ENCODE data around the gene RASAL1.

Gene RASAL1, protein sequence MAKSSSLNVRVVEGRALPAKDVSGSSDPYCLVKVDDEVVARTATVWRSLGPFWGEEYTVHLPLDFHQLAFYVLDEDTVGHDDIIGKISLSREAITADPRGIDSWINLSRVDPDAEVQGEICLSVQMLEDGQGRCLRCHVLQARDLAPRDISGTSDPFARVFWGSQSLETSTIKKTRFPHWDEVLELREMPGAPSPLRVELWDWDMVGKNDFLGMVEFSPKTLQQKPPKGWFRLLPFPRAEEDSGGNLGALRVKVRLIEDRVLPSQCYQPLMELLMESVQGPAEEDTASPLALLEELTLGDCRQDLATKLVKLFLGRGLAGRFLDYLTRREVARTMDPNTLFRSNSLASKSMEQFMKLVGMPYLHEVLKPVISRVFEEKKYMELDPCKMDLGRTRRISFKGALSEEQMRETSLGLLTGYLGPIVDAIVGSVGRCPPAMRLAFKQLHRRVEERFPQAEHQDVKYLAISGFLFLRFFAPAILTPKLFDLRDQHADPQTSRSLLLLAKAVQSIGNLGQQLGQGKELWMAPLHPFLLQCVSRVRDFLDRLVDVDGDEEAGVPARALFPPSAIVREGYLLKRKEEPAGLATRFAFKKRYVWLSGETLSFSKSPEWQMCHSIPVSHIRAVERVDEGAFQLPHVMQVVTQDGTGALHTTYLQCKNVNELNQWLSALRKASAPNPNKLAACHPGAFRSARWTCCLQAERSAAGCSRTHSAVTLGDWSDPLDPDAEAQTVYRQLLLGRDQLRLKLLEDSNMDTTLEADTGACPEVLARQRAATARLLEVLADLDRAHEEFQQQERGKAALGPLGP

DNA sequence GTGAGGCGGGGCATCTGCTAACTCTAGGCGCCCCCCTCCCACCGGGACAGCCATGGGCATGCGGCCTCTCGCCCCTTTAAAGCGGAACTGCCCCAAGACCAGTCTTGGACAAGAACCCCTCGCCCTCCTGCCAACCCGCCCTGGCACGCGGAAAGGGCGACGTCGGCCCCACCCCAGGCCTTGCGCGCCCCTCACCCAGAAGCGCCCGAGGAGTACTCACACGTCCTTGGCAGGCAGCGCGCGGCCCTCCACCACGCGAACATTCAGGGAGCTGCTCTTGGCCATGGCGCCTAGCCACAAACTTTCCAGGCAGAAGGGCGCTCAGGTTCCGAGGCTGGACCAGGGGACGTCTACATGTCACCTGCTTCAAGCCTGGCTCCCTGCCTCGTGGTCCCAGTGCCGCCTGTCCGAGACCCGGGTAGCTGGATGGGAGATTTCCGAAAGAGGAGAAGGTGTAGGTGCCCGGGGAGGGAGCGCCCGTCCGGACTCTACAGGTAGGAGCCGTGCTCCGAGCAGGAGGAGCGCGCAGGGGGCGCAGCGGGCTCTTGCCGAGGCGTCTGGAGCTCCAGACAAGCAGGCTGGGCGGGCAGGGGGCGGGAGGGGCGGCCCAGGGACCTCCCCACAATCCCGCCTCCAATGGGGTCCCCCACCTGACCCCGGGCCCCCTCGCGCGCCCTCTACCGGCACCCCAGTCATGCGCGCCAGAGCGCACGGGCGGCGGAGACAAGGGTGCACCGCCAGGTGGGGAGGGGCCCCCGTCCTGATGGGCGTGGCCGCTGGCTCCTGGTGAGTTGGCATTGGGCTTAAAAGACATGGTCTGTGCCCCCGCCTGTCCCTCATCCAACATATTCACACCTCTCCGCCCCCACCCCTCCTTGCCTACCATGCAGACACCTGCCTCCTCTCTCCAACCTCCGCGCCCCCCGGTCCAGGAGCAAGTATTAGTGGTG lies at the start of gene RASAL1:
Gene RASAL1, minus strand, starts transcription at position 584 of the 950 bp plus-strand sequence. Its CDS starts 299 bp downstream, at position 285.
- TF ChIP-seq, protein P1, sequence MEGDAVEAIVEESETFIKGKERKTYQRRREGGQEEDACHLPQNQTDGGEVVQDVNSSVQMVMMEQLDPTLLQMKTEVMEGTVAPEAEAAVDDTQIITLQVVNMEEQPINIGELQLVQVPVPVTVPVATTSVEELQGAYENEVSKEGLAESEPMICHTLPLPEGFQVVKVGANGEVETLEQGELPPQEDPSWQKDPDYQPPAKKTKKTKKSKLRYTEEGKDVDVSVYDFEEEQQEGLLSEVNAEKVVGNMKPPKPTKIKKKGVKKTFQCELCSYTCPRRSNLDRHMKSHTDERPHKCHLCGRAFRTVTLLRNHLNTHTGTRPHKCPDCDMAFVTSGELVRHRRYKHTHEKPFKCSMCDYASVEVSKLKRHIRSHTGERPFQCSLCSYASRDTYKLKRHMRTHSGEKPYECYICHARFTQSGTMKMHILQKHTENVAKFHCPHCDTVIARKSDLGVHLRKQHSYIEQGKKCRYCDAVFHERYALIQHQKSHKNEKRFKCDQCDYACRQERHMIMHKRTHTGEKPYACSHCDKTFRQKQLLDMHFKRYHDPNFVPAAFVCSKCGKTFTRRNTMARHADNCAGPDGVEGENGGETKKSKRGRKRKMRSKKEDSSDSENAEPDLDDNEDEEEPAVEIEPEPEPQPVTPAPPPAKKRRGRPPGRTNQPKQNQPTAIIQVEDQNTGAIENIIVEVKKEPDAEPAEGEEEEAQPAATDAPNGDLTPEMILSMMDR (IDR thresholded peaks at IDR 0.05; ENCODE audit: low read length) = peak; percentile 65
- TF ChIP-seq EZH2 (IDR thresholded peaks at IDR 0.05; ENCODE audit: borderline replicate concordance, low read length) = no peak
- Histone ChIP-seq H3K4me1 (ENCODE audit: insufficient read depth, low read length, severe bottlenecking) (peaks cover 63% of the 10 kb centered on the region), H3K9ac (ENCODE audit: low read length) (peak within 1 kb of the TSS; percentile 95), H3K4me3 (ENCODE audit: low read depth, low read length, poor library complexity, severe bottlenecking) (peak within 1 kb of the TSS; percentile 93), H3K27ac (ENCODE audit: low read depth, low read length, poor library complexity, severe bottlenecking) (peak within 1 kb of the TSS; percentile 95), H3K9me3 (ENCODE audit: low read length) (no peaks in the 10 kb centered on the region), H3F3A (ENCODE audit: insufficient read depth, low read length) (no peaks in the 10 kb centered on the region), H2AFZ (ENCODE audit: low read length) (no peak within 1 kb of the TSS), H3K36me3 (ENCODE audit: insufficient read depth, low read length) (peaks cover 33% of the 10 kb centered on the region; the same call in 1 of the 2 replicates), H4K20me1 (ENCODE audit: insufficient read depth, low read length) (no peaks in the 10 kb centered on the region), H3K4me2 (ENCODE audit: low read length) (peak within 1 kb of the TSS; percentile 94), H3K9me2 (ENCODE audit: low read depth, low read length) (no peaks in the 10 kb centered on the region), H3K79me2 (ENCODE audit: insufficient read depth, low read length) (peaks cover 38% of the 10 kb centered on the region), H3K27me3 (ENCODE audit: insufficient read depth, low read length) (no peaks in the 10 kb centered on the region)

DNA sequence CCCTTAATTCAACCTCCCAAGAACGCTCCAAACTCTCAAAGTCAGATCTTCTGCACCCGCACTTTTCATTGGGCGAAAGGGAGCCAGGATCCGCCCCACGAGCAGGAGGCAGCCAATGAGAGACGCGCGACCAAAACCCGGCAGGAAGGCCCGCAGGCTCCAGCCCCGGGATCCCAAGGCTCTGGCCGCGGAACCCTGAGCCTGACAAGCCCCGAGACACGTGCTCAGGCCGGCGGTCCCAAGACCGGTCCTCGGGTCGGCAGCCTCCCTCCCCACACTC lies 49.3 kb upstream of the RASAL1 start:
- Histone ChIP-seq H3K9me3 (ENCODE audit: low read length) (no peaks in the 10 kb centered on the region), H3K4me1 (ENCODE audit: insufficient read depth, low read length, severe bottlenecking) (peaks cover 46% of the 10 kb centered on the region), H3K4me2 (ENCODE audit: low read length) (peak overlapping the region; percentile 74), H3F3A (ENCODE audit: insufficient read depth, low read length) (no peaks in the 10 kb centered on the region), H3K36me3 (ENCODE audit: insufficient read depth, low read length) (peaks cover 57% of the 10 kb centered on the region), H3K9me2 (ENCODE audit: low read depth, low read length) (no peaks in the 10 kb centered on the region), H3K27me3 (ENCODE audit: insufficient read depth, low read length) (no peaks in the 10 kb centered on the region), H2AFZ (ENCODE audit: low read length) (no peak overlapping the region), H3K79me2 (ENCODE audit: insufficient read depth, low read length) (peaks cover 44% of the 10 kb centered on the region), H3K4me3 (ENCODE audit: low read depth, low read length, poor library complexity, severe bottlenecking) (peak overlapping the region; percentile 88), H3K27ac (ENCODE audit: low read depth, low read length, poor library complexity, severe bottlenecking) (peak overlapping the region; percentile 76), H4K20me1 (ENCODE audit: insufficient read depth, low read length) (no peaks in the 10 kb centered on the region), H3K9ac (ENCODE audit: low read length) (peak overlapping the region; percentile 82)
- no peak for TF ChIP-seq EZH2 (IDR thresholded peaks at IDR 0.05; ENCODE audit: borderline replicate concordance, low read length)
- TF ChIP-seq, protein P1 (IDR thresholded peaks at IDR 0.05; ENCODE audit: low read length) = no peak
